Measurements from ENCODE around the gene FADS1.

FADS1 gene

DNA sequence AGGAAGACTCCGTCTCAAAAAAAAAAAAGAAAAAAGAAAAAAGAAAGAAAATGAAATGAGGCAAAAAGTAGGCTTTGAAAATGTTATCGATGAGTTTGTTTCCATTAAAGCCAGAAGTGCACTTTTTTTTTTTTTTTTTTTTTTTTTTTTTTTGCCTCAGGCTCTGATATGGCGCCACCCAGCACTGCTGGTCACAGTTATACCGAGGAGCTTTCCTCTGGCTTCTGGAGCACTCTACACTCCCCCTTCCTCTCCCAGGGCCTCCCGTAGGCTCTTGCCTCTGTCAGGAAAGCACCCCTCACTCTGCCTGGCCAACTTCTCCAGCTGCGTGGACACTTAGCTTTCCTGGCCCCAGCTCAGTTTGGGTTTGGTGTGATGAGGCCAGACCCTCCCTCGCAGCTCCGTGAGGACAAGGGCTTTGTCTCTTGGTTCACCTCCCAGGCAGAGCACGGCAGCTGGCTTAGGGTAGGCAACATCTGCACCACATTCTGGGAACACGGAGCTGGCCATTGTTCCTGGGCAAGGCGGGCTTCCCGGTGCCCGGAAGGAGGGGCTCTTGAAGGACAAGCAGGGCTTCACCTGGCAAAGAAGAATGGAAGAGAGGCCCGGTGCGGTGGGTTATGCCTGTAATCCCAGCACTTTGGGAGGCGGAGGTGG, 28.2 kb upstream of the FADS1 start:
- no peak for DNase-seq

- DNase-seq: no peak
Measured at GRCh38 chr11:61842528-61842820, 25.7 kb upstream of the FADS1 start.

GRCh38 chr11:61841636-61842527, 25.1 kb upstream of the FADS1 start:
- DNase-seq: no peak

- DNase-seq: no peak
Measured at GRCh38 chr11:61840371-61840770, 23.6 kb upstream of the FADS1 start.

- no peak for DNase-seq
Measured at GRCh38 chr11:61839742-61840141, 22.9 kb upstream of the FADS1 start.

GRCh38 chr11:61838921-61839320, 22.1 kb upstream of the FADS1 start:
- no peak for DNase-seq

DNA sequence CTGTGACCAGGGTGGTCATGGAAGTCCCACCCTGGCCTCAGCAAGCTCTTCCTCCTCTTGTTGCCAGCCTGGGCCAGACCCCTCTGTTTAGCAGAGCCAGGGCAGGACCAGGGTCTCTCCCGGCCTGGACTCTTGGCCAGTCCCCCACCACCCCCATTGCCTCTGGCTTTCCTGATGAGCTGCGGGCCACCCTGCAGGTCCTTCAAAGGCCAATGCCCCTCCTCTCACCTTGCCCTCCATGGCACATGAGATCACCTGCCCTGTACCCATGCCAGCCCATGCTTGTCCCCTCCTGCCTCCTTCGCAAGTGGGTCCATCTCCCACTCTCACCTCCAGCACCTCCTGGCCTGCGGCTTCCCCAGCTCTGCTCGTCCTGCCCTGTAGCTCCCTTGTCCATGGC, 21.7 kb upstream of the FADS1 start:
- DNase-seq: no peak

DNA sequence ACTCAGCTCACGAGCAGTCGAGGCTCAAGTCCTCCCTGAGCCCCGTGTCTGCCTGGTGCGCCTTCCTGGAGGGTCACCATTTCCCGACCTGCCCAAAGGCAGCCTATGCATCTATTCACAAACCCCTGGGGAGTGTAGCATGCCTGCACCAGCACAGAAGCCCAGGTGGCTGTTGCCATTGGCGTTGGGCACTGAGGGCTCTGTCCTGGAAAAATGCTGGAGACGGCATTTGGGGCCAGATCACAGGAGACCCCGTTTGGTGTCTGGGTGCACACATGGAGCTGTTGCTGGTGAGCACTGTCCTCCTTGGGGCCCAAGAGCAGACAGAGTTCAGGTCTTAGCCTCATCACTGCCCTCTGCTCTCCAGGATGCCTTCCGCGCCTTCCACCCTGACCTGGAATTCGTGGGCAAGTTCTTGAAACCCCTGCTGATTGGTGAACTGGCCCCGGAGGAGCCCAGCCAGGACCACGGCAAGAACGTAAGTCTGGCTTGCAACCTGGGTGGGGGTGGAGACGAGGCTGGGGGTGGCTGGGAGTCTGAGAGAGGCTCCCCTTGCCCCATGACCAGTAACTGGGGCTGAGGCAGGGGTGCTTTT, 20.7 kb upstream of the FADS1 start:
- DNase-seq: no peak

GRCh38 chr11:61836193-61836592, 19.4 kb upstream of the FADS1 start:
- DNase-seq: no peak

- DNase-seq: peak; percentile 70
Measured at GRCh38 chr11:61834278-61835048, 17.7 kb upstream of the FADS1 start.

GRCh38 chr11:61833926-61834277, 17.1 kb upstream of the FADS1 start:
- no peak for DNase-seq

DNA sequence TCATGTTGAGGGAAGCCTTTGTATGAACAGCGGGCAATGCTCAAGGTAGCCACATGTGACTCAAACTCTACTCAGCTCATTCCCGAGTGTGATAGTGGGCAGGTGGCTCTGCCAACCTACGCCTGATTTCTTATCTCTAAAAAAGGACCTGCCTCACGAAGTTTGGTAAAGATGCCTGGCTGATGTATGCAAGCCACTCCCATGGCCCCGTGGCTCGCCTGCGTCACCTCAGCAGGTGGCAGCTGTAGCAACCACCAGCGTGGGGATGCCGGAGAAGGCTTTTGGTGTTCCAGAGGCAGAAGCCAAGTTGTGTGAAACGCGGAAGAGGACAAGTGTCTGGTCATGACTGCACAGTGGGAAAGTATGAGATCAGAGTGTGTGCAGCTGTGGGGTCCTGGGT, 16.7 kb upstream of the FADS1 start:
- DNase-seq: no peak

GRCh38 chr11:61832754-61833153, 16.0 kb upstream of the FADS1 start:
- no peak for DNase-seq

GRCh38 chr11:61832207-61832606, 15.4 kb upstream of the FADS1 start:
- DNase-seq: no peak

DNA sequence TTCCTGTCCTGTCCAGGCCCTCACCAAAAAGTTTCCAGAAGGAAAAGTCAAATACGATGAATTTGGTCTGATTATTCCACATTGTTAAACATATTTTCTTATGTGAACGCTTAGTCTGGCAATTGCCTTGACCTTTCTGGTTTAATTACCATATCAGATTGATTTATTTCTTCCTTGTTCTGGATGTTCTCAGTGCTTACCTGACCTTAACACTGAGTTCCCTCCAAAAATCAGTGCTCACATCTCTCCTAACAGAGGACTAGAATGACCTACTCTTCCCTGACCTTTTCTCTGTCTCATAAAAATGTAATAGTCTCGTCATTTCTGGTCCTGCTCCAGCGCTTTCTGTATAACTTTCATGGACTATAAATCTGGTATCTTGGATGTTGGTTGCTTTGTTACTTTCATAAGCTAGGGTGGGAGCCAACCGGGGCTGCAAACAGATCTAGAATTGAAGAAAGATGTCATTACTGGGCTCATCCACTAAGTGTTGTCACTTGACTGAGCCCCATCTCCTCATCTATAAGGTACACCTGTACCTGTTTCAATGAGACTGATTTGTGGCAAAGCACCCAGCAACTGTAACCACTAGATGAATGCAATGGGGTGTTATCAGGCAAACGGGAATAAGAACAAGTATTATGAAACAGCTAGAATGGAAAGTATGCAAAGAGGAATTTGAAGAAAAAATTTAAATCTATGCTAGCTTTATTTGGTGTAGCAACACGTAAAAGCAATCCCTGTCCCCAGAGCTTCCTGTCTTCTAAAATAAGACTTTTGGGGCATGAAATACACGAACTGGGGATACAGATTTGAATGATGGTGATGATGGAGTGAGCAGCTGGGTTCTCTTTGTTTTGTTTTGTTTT, 13.7 kb upstream of the FADS1 start:
- DNase-seq: no peak

DNA sequence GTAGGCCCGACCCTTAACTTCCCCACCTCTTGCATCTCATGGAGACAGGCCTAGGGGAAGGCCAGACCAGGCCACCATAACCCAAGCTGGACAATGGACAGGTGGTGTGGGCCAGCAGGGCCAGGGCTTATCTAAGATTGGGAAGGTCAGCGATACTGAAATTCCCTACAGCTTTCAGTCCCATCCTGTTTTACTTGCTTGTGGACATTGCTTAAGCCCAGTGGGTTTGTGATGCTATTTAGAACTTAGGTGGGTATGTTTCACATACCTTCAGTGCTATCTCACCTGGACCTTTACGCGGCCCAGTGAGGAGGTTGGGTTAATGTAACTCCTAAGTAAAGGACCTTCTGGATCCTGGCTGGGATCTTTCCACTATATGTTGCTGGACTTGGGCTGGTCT, 13.0 kb upstream of the FADS1 start:
- DNase-seq: no peak

GRCh38 chr11:61828629-61829407, 12.0 kb upstream of the FADS1 start:
- DNase-seq: peak; percentile 24

- no peak for DNase-seq
Measured at GRCh38 chr11:61828379-61828628, 11.5 kb upstream of the FADS1 start.

- peak; percentile 85 for DNase-seq
Measured at GRCh38 chr11:61827571-61828378, 11.0 kb upstream of the FADS1 start, which contains the start of gene FADS2. TSS of gene FADS2 (plus strand) at chr11:61828300. CDS start at chr11:61828391, 91 bp downstream.

DNA sequence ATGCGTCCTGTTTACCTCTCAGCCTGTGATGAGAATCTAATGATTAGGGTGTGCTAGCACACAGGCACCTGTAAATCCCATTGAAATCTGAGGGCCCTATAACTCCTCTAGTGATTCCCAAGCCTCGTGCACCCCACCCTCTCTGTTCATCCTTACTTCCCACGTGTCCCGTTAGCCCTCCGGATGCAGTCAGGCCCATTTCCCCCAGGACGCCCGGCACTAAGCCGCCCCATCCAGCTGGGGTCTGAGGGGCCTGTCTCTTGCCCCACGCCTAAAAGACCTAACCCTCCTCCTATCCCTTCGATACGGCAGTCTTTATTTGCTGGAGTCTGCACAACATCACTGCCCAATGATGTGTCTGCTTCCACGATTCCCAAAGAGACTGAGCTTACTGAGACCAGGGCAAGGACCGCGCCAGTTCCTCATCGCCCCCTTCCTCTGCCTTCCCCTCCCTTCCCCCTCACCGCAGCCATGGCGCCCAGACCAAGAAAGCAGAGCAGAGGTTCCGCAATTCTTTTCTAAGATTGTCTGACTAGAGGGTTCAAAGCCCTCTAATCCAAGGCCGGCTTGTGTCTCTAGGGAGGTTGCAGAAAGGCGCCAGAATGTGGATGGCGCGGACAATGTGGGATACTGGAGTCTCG, 10.2 kb upstream of the FADS1 start:
- DNase-seq: peak; percentile 45

DNA sequence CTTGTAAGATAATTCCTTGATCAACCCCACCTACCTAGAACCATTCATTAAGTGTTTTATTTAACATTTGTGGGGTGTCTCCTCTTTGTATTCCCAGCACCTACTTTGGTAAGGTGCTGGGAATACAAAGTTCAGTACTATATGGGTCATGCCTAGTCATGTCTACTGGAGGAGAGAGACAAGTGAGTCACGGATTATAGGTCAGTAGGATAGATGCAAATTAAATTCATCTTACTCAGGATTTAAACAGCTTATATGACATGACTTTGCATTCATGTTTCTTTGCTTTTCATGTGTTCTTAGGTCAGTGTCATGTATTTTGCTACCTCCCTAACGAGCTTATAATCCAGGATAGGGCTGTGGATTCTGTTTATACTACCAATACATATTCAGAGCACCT, 3.4 kb upstream of the FADS1 start:
- no peak for DNase-seq
